ENCODE results near the gene PRKCH. TPM values are rescaled to one million over a fixed set of nuclear protein-coding genes. Genes with fewer than 3 reads are reported as not detected.

The PRKCH gene
- polyA plus RNA-seq, 3 donors from 2014 or later = 231 to 451 (median 335) TPM

DNA sequence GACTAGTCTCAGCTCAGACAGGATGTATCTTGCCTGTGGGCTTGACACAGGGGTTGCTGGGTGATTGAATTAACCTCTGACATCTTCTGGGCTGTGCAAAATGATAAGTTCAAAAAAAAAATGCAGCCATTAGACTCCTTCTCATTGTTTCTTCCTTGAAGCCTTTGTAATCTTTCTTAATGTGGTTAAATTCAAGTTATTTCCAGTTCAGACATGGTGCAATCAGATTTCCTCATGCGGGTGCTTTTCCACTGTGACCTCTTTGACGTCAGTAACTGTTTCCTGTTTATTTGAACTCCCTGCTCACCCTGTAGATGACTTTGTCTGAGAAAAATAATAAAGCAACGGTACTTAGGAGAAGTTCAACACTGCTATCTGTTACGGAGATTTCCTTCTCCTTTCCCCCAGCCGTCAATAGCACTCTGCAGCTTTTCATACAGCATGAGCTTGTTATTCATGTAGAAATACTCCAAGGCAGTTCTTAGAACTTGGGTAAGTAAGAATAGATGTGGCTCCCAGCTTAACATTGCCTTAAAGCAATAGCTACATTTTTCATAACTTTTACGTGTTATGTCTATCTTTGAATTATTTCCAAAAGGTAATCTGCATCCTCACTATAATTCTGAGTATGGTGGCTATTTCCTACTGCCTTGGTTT, 155.5 kb downstream of the PRKCH start:
- H3K4me1 Mint-ChIP-seq = peaks cover 94 to 100% of the 10 kb centered on the region in 2 donors

DNA sequence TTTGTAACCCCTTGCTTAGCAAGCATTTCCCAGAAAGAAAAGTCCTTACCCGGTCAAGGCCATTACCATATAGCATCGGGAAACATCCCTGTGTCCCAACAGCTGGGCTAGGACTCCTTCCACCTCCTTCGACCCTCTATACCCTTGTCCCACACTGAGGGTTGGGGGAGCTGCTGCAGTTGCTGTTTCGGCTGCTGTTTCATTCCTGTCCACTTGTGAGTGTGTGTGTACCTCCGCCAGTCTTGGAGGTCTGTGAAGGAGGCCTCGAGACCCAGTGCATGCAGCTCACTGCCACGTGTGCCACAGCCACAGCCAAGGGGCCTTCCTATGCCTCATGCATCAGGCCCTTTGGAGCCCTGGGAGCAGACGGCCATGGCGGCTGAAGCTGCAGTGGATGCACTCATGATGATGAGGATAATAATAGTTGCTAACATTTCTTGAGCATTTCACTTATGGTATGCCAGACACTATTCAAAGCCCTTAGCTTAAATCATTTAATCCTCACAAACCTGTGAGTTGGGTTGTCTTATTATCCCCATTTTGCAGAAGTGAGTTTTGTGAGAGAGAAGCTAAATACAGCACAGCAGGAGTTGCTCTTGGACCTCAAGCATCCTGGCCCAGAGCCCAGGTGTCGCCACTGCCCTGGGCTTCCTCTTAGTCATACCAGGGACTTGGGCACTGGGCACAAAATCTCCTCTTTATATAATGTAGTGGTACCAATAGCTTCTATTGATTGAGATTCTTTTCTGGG, 156.5 kb downstream of the PRKCH start:
- H3K36me3 Mint-ChIP-seq = peaks cover 16 to 27% (median 24%) of the 10 kb centered on the region in 3 donors
- peaks cover 94 to 100% of the 10 kb centered on the region in 2 donors for H3K4me1 Mint-ChIP-seq
- peaks cover 16 to 48% (median 46%) of the 10 kb centered on the region in 3 donors for H3K27me3 Mint-ChIP-seq (ENCODE audit: low read depth in 3 of 3)
- H3K27ac Mint-ChIP-seq = peak overlapping the region in 5 of 6 donors; percentile 94 to 100 (median 99)
- DNase-seq = peak in 1 of 3 donors; percentile 32
- peak overlapping the region; percentile 46 to 74 (median 54) for H3K4me3 Mint-ChIP-seq
- no peaks in the 10 kb centered on the region for H3K9me3 Mint-ChIP-seq

More for the DNA sequence above, 155.5 kb downstream of the PRKCH start:
- H3K27ac Mint-ChIP-seq = peak overlapping the region in 5 of 6 donors; percentile 94 to 100 (median 99)
- peak; percentile 87 to 92 (median 90) for DNase-seq
- H3K4me3 Mint-ChIP-seq = peak overlapping the region; percentile 46 to 74 (median 54)
- H3K27me3 Mint-ChIP-seq (ENCODE audit: low read depth in 3 of 3) = peaks cover 24 to 47% (median 47%) of the 10 kb centered on the region in 3 donors
- H3K36me3 Mint-ChIP-seq = peaks cover 17 to 26% (median 19%) of the 10 kb centered on the region in 3 donors
- no peaks in the 10 kb centered on the region for H3K9me3 Mint-ChIP-seq

DNA sequence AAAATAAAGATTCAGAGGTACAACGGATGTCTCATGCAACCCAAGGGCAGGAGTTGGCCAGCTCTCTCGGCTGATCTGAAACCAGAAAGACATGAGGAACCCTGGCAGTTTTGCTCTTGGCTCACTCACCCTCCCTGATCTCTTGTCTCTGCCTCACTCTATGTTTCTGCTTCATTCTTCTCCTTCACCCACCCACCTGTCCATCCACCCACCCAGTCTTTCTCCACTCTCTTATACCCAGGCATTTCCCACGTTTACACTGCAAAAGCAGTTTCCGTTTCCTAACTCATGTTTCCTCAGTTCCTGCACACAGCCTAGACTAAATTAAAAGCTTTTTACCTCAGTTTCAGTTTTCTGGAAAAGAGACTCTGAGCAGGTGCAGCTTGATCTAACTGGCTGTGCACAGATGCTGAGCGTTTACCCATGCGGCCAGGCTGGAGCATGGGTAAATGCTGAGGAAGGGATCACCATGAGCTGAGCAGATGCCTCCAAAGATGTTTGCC, 157.6 kb downstream of the PRKCH start:
- no peak for DNase-seq
- Mint-ChIP-seq H3K27me3 (ENCODE audit: low read depth in 3 of 3) (peaks cover 11 to 51% (median 46%) of the 10 kb centered on the region in 3 donors), H3K36me3 (peaks cover 11 to 26% (median 24%) of the 10 kb centered on the region in 3 donors)

DNA sequence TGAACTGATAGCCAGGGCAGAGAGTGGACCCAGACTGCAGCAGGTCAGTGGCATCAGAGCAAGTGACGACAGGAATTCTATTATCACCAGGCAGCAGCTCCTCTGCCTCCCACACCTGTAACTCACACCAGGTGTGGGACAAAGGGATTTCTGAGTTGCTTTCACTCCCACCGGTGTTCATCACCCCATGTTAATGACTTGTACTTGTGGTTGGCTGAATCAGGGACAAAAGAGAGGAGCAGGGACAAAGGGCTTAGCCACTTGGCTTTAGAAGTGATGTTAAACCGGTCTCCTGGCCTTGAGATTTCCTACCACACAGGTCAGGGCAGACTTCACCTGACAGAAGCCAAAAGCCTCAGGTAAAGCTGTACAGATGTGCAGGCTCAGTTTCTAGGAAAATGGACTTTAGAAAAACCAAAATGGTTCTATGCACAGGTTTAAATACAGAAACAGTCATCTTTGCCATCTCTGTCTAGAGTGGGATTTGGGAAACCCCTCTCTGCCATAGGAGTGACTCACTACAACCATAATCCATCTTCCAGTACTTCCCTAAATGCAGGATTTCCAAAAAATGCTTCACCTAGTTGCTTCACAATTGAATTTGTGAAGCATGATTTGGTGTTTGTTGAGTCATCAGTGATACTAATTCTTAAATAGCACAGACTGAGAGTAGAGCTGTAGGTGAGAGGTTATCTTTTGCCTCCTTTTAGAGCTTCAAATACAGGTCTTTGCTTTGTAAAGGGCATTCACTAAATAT, 158.5 kb downstream of the PRKCH start:
- H3K36me3 Mint-ChIP-seq = peaks cover 10 to 26% (median 22%) of the 10 kb centered on the region in 3 donors

More for the DNA sequence above, 157.6 kb downstream of the PRKCH start:
- peaks cover 96 to 100% of the 10 kb centered on the region in 2 donors for H3K4me1 Mint-ChIP-seq
- H3K4me3 Mint-ChIP-seq = peak overlapping the region; percentile 46 to 74 (median 54)
- peak overlapping the region in 5 of 6 donors; percentile 94 to 100 (median 99) for H3K27ac Mint-ChIP-seq
- no peaks in the 10 kb centered on the region for H3K9me3 Mint-ChIP-seq

DNA sequence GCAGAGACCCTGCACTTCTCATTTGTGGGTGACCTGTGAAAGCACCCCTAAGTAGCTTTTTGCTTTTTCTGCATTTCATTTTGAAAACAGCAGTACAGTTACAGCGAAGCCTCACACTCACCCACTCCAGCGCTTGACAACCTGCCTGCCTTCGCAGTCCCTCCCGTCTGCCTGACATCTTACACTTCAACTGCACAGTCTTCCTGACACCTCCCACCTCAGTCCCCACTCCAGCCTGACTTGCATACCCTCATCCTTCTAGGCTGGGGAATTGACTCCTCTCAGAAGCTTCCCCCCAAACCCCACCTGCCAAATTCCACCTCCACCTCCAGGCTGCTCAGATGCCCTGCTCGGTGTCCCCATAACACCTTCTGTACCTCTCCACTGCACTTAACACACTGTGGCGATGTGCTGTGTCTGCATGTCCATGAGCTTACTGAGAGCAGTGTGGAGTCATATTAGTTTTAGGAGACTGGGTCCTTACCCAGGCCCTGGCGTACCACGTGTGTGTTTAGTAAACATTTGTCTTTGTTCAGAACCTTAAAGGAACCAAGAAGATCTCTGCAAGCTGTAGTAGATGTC, 159.4 kb downstream of the PRKCH start:
- DNase-seq = peak in 1 of 3 donors; percentile 20
- peaks cover 11 to 46% (median 38%) of the 10 kb centered on the region in 3 donors for H3K27me3 Mint-ChIP-seq (ENCODE audit: low read depth in 3 of 3)
- peak overlapping the region in 5 of 6 donors; percentile 94 to 100 (median 99) for H3K27ac Mint-ChIP-seq
- H3K9me3 Mint-ChIP-seq = no peaks in the 10 kb centered on the region
- peak overlapping the region in 4 of 5 donors; percentile 9 to 66 (median 34) for H3K4me3 Mint-ChIP-seq
- H3K4me1 Mint-ChIP-seq = peaks cover 98 to 100% of the 10 kb centered on the region in 2 donors
- peaks cover 12 to 33% (median 26%) of the 10 kb centered on the region in 3 donors for H3K36me3 Mint-ChIP-seq

More for the DNA sequence above, 158.5 kb downstream of the PRKCH start:
- peak overlapping the region in 3 of 5 donors; percentile 52 to 74 (median 54) for H3K4me3 Mint-ChIP-seq
- peaks cover 96 to 100% of the 10 kb centered on the region in 2 donors for H3K4me1 Mint-ChIP-seq
- no peak for DNase-seq
- peak overlapping the region in 5 of 6 donors; percentile 94 to 100 (median 99) for H3K27ac Mint-ChIP-seq
- H3K27me3 Mint-ChIP-seq (ENCODE audit: low read depth in 3 of 3) = peaks cover 11 to 49% (median 44%) of the 10 kb centered on the region in 3 donors
- no peaks in the 10 kb centered on the region for H3K9me3 Mint-ChIP-seq

DNA sequence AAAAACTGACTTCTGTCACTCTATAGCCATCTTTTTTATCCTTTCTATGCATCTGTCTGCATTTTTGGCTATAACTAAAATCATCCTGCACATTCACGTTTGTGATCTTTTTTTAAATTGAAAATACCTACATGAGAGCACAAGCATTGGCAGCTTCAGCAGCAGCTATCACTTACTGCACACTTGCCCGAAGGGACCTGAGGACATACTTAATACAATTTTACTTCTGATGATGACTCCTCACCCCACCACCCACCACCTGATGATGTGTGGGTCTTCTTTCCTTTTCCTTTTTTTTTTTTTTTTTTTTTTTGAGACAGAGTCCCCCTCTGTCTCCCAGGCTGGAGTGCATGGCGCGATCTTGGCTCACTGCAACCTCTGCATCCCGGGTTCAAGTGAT, 160.3 kb downstream of the PRKCH start:
- peaks cover 95 to 100% of the 10 kb centered on the region in 2 donors for H3K4me1 Mint-ChIP-seq
- peak overlapping the region in 3 of 5 donors; percentile 32 to 39 (median 35) for H3K4me3 Mint-ChIP-seq
- H3K36me3 Mint-ChIP-seq = peaks cover 19 to 40% (median 35%) of the 10 kb centered on the region in 3 donors
- peaks cover 6 to 38% (median 33%) of the 10 kb centered on the region in 3 donors for H3K27me3 Mint-ChIP-seq (ENCODE audit: low read depth in 3 of 3)
- DNase-seq = no peak
- no peaks in the 10 kb centered on the region for H3K9me3 Mint-ChIP-seq
- peak overlapping the region in 5 of 6 donors; percentile 94 to 100 (median 99) for H3K27ac Mint-ChIP-seq

DNA sequence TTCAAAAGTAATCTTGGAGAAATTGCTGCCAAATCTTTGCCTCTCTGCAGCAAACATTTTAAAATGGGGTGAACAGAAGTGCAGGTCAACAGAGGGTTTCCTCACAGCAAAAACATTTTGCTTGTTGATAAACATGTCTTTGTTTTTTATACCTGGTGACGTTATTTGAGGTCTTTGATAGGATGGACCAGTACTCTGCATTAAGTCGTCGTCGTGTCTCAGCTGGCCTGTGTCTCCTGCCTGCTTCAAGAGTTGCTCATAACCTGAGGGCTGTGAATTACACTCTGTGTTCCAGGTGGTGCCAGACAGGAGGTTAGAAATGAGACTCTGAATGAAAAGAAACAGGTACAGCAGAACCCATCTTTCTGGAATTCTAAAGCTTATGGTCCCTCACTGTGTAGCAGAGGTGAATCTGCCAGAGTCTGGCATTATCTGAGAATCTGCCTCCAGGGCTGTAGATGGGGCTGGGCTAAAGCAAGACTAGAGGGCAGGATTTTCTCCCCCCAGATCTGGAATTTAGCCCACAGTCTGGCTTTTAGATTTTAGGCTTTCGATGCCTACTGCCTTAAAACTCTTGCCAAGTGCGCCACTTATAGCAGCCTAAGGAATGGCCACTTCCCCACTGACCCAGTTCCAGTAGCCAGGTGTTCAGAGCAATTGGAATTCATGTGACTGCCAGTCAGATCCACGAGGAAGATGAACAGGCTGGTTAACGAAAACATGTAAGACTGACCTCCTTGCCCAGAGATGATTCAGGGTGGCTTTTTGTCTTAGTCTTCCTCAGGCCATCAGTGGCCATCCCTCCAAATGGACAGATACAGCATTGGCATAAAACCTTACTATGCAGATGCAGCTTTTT, 161.2 kb downstream of the PRKCH start:
- Mint-ChIP-seq H3K36me3 (peaks cover 27 to 49% (median 43%) of the 10 kb centered on the region in 3 donors), H3K27me3 (ENCODE audit: low read depth in 3 of 3) (peaks cover 4 to 37% (median 31%) of the 10 kb centered on the region in 3 donors), H3K4me3 (peak overlapping the region; percentile 10 to 84 (median 76)), H3K4me1 (peaks cover 93 to 100% of the 10 kb centered on the region in 2 donors), H3K27ac (peak overlapping the region in 5 of 6 donors; percentile 94 to 100 (median 99)), H3K9me3 (no peaks in the 10 kb centered on the region)
- no peak for DNase-seq

DNA sequence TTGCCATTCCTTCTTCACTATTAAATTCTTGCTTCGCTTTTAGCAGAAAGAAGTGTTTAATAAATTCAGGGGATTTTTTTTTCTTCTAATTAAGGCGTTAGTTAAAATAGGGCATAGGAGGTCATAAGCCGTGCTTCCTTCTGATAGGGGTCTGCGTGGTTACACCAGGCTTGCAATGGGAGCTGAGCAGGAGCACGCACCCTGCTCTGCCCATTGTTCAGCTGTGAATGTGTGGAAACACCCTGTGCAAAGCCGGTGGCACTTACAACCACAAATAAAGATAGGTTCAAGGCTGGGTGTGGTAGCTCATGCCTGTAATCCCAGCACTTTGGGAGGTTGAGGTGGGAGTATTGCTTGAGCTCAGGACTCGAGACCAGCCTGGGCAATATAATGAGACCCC, 162.1 kb downstream of the PRKCH start:
- peaks cover 86 to 97% of the 10 kb centered on the region in 2 donors for H3K4me1 Mint-ChIP-seq
- peaks cover 1 to 36% (median 28%) of the 10 kb centered on the region in 3 donors for H3K27me3 Mint-ChIP-seq (ENCODE audit: low read depth in 3 of 3)
- no peaks in the 10 kb centered on the region for H3K9me3 Mint-ChIP-seq
- peak overlapping the region; percentile 58 to 84 (median 76) for H3K4me3 Mint-ChIP-seq
- H3K36me3 Mint-ChIP-seq = peaks cover 27 to 49% (median 44%) of the 10 kb centered on the region in 3 donors
- peak overlapping the region in 5 of 6 donors; percentile 94 to 100 (median 99) for H3K27ac Mint-ChIP-seq
- DNase-seq = peak in 2 of 3 donors; percentile 44 to 47

DNA sequence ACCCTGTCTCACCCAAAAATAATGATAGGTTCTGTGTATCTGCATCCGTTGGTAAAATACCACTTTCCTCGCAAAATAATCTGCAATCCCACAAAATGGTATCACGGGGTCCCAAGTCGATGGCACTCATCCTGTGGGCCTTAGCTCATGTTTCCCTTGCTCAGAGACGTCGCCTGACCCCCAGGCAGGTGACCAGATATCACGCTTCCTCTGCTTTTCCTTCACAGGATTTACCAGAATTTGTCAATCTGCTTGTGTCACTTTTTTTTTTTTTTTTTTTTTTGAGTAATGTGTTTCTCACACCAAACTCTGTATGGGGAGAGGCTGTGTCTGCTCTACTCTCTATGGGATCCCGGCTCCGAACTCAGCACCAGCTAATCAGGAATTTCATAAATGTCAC, 162.7 kb downstream of the PRKCH start:
- Mint-ChIP-seq H3K4me1 (peaks cover 86 to 97% of the 10 kb centered on the region in 2 donors), H3K27ac (peak overlapping the region in 5 of 6 donors; percentile 94 to 100 (median 99)), H3K36me3 (peaks cover 27 to 46% (median 41%) of the 10 kb centered on the region in 3 donors), H3K4me3 (peak overlapping the region; percentile 58 to 84 (median 76)), H3K27me3 (ENCODE audit: low read depth in 3 of 3) (peaks cover 1 to 31% (median 28%) of the 10 kb centered on the region in 3 donors), H3K9me3 (no peaks in the 10 kb centered on the region)
- peak in 2 of 3 donors; percentile 22 to 24 for DNase-seq

DNA sequence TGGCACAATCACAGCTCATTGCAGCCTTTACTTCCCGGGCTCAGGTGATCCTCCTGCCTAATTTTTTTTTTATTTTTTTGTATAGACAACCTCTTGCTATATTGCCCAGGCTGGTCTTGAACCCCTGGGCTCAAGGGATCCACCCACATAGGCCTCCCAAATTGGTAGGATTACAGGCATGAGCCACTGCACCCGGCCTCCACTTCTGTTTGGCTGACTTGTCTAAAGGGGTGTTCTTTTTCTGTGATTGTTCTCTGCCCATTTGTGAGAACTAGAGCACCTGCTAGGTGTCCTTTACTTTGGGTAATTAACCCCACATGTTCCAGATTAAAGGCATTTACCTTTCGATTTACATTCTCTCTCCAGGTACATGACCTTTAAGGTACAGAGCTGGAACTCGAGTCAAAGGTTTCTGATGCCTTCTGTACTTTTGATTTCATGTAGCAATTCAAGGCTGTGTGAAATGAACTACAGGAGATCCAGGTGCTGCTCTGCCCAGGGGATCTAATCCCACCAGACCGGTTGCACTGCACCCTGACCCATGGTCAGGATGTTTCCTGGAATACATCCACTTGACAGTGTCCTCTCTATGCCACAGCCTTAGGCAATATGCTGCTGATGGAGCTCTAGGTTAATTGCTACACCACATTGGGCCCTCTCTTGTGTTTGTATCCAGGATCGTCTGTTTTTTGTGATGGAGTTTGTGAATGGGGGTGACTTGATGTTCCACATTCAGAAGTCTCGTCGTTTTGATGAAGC, 163.6 kb downstream of the PRKCH start:
- peak overlapping the region in 4 of 5 donors; percentile 36 to 84 (median 58) for H3K4me3 Mint-ChIP-seq
- peak overlapping the region in 5 of 6 donors; percentile 94 to 100 (median 99) for H3K27ac Mint-ChIP-seq
- peaks cover 0 to 33% (median 28%) of the 10 kb centered on the region in 3 donors for H3K27me3 Mint-ChIP-seq (ENCODE audit: low read depth in 3 of 3)
- peaks cover 27 to 44% (median 36%) of the 10 kb centered on the region in 3 donors for H3K36me3 Mint-ChIP-seq
- no peaks in the 10 kb centered on the region for H3K9me3 Mint-ChIP-seq
- H3K4me1 Mint-ChIP-seq = peaks cover 86 to 97% of the 10 kb centered on the region in 2 donors
- DNase-seq = no peak

DNA sequence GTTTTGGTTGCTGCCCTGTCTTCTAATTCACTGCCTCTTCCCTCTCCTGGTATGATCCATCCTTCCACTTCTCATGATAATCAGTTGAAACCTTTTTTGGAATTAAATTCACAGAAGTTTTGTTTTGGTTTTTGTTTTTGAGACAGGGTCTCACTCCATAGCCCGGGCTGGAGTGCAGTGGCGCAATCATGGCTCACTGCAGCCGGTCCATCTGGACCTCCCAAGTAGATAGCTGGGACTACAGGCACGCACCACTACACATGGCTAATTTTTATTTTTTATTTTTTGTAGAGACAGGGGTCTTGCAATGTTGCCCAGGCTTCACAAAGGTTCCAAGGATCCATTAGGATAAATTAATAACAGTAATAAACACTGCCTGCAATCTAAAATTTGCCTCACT, 164.3 kb downstream of the PRKCH start:
- peak overlapping the region in 2 of 5 donors; percentile 25 to 40 for H3K4me3 Mint-ChIP-seq
- H3K27me3 Mint-ChIP-seq (ENCODE audit: low read depth in 3 of 3) = peaks cover 0 to 32% (median 28%) of the 10 kb centered on the region in 3 donors
- H3K9me3 Mint-ChIP-seq = no peaks in the 10 kb centered on the region
- no peak for DNase-seq
- peak overlapping the region in 5 of 6 donors; percentile 94 to 100 (median 99) for H3K27ac Mint-ChIP-seq
- H3K36me3 Mint-ChIP-seq = peaks cover 27 to 44% (median 36%) of the 10 kb centered on the region in 3 donors
- H3K4me1 Mint-ChIP-seq = peaks cover 84 to 94% of the 10 kb centered on the region in 2 donors

Measured in immature natural killer cell (primary cell).